HG03432 (cell line): ENCODE results near the gene ABLIM3.

Experiments used
- ATAC-seq: cut with Tn5 transposase; IDR thresholded peaks from one replicate; pipeline ENCODE4 v1.9.1; 2021; ENCODE audit warnings: mild to moderate bottlenecking, moderate library complexity; ENCODE audit not compliant: unreplicated experiment

The ABLIM3 gene

DNA sequence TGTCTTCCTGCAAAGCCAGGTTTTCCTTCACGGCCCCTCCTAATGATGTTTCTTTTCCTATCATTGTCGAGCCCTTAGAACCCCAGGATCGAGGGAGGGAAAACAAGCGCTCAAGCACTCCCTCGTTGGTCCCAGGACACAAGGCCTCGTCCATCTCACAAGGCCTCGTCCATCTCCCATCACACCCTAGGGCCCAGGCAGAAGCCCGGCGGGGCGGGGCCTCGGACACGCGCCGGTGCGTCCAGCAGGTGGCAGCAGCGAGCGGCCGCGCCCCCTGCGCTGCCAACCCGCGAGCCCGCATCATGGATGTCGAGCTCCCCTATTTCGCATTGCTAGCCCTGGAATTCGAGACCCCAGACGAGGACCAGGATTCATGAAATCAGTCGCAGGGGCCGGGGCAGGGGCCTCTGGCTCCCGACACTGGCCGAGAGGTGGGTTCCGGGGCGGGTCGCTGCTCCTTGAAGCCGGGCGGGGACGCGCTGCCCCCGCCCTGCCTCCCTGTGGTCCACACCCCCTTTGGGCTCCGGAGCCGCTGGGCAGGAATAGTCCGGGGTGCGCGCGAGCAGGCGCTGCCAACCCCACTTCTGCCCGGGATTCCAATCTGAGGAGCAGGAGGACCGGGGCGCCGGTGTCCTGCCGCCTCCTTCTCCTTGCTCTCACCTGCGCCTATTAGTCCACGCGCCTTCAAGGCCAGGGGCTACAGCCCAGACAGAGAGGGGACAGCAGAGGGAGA, at the start of gene ABLIM3:
ABLIM3 (plus strand) TSS at position 270 of the 733 bp plus-strand sequence. CDS start 603 bp downstream, outside the sequence.
- ATAC-seq: peak; percentile 96

DNA sequence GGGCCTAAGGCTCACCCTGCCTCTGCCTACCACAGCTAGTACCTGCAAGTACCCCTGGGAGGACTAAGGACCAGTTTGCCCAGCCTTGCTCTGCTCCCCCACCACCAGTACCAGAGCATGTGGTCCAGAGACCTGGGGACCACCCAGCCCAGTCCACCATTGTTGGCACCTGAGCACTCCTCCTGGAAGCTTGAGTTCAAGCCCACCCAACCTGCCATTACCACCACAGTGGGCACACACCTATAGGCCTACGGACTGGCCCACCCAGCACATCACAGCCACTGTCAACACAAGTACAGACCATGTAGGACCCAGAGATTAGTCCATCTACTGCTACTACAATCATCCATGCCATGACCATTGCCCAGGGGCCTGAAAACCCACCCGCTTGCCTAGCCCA, 47.7 kb upstream of the ABLIM3 start:
- ATAC-seq: no peak

DNA sequence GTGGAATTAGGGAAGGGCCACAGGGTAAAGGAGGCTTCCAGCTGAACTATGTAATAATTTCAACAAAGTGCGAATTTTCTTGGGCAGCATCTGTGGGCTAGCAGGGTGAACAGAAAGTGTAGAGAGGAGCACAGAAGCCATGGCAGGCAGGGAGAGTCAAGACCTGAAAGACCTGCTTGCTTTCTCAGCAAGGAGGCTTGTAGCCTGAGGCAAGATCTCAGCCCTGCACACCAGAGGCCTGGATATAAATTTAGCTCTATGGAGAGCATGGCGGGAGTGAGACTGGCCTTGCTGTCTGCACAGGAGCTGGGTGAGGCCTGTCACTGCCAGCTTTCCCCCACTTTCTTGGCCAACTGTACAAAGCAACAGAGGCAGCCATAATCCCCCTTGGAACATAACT, 46.3 kb upstream of the ABLIM3 start:
- no peak for ATAC-seq

DNA sequence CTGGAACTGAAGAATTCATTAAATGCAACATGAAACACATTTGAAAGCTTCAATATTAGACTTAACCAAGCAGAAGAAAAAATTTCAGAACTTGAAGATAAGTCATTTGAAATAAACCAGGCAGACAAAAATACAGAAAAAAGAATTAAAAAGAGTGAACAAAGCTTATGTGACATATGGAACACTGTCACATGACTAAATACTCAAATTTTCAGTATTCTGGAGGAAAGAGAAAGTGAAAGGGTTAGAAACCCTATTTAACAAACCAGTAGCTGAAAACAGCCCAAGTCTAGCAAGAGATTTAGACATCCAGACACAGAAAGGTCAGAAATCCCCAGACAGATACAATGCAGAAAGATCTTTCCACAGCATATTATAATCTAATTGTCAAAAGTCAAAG, 41.4 kb upstream of the ABLIM3 start:
- ATAC-seq: no peak

DNA sequence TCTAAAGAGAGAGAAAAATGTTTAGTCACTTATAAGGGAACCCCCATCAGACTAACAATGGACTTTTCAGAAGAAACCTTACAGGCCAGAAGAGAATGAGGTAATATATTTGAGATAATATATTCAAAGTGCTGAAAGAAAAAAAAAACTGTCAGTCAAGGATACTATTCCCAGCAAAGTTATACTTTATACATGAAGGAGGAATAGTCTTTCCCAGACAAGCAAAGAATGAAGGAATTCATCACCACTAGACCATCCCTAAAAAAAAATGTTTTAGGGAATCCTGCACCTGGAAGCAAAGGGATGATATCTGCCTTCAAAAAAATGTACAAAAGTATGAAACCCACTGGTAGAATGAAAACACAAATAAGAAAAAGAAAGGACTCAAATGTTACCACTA, 41.0 kb upstream of the ABLIM3 start:
- ATAC-seq: no peak

DNA sequence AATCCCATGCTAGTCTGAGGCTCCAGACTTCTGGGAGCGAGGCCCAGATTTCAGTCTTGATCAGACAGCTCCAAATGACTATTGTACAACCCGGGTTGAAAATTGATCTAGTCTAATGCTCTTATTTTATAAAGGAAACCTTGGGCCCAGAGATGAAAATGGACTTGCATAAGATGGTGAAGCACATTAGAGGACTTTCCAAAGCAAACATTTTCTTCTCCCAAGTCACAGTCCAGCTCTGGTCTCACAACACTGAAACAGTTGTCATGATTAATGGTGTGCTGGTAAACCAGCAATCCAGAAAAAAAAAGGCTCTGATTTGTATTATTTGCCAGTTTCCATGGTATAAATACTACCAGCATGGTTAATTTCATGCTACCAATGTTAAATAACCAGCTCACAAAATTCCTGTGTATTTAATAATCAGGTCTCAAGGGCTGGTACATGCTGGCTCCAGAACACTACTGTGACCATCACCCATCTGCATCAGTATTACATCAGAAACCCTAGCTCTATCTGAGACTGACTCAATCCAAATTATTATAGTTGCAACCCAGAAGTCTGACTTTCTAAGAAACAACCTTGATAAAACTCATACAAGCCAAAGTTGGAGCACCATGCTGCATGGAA, 32.5 kb upstream of the ABLIM3 start:
- ATAC-seq: no peak

DNA sequence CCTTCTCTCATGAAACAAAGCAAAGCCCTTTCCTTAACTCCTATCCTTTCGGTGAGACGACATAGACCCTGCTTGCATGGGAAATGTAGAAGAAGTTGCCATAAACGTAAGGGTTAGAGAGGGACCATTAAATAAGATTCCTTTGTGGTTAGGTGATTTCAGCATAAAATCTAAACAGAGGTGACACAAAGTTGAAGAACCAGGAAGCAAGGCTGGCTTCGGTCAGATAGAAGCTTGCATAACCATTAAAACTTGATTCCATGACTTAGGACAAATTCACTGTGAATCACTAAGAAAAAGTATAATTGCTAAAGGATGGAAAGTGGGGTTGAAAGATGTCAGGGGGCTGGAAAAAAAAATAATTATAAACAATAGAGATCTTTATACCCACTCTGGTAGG, 30.9 kb upstream of the ABLIM3 start:
- no peak for ATAC-seq

DNA sequence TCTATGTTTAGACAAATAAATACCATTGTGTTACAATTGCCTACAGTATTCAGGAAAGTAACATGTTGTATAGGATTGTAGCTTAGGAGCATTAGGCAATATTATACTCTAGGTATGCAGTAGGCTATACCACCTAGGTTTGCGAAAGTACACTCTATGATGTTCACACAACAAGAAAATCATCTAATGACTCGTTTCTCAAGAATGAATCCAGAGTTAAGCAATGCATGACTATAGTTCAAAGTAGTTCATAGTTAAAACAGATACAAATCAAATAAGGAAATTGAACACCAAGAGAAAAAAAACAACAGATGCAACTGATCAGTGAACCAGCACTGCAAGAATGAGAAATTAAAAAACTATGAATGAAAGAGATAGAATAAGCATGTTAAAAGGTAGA, 27.6 kb upstream of the ABLIM3 start:
- no peak for ATAC-seq

DNA sequence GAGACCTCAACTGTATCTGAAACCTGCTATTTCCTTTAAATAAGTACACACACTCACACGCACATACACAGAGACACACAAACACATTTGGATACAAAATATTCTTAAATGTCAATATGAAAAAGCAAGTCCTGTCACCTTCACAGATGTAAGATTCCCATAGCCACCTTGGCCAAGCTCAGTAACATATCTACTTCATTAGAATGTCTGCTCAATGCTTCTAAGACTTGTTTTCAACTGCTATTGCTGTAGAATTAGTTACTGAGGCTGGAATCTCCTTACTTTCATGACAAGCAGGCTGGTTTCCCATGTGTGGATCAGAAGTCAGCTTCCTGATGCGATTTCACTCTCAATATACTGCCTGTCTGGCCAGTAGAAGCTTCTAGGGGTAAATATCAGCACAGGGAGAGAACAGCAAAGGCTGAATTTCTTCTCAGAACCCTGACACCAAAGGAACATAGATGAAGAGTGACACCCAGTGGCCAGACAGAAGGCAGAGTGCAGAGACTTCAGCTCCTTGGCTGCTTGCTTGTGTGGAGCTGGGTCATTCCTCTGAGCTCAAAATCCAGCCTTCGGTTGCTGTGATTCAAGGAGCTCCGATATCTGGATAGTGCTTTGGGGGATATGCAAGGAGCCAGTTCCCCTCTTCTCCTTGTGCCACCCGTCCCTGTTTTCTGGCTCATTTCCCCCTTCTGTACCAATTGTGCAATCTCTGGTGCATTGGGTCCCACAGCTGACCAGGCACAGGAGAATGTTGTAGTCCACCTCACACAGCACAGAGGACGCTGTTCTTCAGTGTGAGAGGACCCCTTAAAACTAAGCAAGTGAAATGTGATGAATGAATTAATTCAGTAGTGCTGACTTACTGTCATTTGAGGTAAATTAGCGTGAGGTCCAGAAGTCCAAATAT, 26.6 kb upstream of the ABLIM3 start:
- peak; percentile 77 for ATAC-seq

DNA sequence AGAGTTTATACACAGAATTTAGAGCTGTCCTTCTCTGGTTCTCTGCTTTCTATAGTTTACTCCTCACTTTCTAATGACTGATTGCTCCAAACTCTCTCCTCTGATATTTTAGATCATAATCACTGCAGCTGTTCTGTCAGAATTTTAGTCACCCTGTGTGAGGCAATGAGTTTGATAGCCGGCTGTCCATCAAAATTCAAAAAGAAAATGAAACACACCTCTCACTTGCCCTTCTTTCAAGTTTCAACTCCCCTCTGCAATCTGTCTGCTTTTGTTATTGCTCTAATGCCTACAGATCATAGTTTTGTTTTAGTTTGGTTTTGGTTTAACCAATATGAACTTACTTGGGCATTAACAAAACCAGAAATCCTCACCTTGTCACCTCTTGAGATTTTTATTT, 23.3 kb upstream of the ABLIM3 start:
- ATAC-seq: peak; percentile 84

DNA sequence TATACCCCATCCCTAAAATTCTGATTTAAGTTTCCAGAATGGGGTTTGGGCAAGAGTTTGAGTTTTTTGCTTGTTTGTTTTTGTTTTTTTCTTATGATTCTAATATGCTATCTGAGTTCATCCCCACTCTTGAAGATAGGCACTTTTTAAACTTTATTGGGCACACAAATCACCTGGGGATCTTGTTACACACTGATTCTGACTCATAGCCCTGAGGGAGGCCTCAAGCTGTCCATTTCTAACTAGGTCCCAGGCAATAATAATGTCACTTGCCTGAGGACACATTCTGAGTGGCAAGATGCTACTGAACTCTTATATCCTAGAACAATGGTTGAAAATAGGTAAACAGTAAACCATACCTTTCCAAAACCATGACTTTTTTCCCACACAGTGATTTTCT, 22.8 kb upstream of the ABLIM3 start:
- ATAC-seq: no peak

DNA sequence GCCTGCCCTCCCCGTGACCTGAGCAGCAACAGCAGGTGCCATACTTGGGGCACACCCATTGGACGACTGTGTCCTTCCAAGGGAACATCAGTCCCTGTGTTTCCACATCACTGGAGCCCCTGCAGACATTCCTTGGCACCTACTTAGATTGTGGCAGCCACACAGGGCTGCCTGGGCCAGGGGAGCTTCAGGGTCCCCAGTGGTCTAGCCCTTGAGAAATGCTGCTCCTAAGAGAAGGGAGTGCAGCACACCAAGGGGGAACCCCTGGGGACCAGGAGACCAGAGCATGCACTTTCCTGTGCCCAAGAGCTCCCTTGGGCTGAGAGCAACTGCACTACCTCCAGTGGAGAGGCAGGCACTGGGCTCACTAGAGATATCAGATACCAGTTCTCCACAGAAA, 20.1 kb upstream of the ABLIM3 start:
- ATAC-seq: no peak

DNA sequence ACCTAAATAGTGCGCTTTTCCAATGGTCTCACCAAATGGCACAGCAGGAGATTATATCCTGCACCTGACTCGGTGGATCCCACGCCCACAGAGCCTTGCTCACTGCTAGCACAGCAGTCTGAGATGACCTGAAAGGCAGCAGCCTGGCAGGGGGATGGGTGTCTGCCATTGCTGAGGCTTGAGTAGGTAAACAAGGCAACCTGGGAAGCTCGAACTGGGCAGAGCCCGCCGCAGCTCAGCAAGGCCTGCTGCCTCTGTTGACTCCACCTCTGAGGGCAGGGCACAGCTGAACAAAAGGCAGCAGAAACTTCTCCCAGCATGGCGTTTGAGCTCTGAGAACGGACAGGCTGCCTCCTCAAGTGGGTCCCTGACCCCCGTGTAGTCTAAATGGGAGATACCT, 18.1 kb upstream of the ABLIM3 start:
- no peak for ATAC-seq

DNA sequence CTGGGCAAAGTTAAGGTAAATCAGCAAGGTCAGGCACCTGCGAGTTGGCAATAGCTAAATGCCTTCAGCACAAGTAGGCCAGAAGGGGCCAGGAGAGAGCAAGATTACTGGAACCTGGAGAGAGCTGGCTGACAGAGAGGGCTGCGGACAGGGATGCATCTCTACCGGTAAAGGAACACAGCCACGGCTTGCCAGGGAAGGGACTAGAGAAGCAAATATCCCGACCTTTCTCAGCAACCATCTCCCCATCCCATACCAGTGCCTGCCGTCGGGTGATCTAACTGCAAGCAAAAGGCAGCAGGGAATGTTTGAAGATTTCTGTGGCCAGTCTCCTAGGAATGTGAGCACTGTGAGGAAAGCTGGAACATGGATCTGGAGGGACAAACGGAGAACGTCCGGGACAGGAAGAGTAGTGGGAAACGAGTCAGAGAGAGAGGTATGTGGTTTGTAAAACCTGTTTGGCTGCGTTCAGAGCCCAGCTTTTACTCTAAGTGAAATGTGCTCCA, 15.9 kb upstream of the ABLIM3 start:
- no peak for ATAC-seq

DNA sequence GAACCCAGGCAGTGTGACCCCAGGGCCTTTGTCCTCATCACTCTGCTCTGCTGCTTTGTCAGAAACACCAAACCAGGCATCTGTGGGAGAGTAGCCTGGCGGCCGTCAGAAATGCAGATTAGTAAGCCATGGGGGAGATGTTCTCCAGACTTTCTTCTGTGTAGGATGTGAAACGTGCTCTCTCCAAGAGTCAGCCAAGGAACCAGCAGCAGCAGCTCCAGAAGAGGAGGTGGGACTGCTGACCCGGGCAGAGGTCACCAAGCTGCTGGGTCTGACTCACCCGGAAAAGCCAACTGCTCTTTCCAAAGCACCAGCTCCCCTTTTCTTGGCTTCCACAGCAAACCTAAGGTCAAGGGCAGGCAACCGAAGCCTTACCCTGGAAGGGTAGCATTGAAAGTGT, 14.4 kb upstream of the ABLIM3 start:
- no peak for ATAC-seq

DNA sequence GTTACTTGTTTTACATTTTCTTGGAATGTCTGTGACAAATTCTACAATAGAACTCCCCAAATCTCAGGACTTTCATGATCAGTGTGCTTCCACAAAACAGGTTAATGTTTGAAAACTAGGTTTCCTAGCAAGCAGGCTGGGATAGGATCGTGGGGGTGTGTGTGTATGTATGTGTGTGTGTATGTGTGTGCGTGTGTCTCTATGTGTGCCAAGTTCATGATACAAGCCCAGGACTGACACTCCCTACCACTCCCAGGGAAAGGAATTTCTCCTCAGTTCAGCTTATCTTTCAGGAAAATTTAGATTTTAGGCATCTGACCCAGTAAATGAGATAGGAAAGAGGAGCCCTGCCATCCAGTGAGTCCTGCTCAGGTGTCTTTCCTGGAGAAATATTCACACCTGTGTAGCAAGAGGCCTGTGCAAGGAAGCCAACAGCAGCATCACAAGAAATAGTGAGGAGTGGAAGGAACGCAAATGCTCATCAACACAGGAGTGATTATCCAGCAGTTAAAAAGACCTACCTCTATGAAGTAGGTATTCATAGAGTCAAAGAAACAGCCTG, 13.8 kb upstream of the ABLIM3 start:
- no peak for ATAC-seq

DNA sequence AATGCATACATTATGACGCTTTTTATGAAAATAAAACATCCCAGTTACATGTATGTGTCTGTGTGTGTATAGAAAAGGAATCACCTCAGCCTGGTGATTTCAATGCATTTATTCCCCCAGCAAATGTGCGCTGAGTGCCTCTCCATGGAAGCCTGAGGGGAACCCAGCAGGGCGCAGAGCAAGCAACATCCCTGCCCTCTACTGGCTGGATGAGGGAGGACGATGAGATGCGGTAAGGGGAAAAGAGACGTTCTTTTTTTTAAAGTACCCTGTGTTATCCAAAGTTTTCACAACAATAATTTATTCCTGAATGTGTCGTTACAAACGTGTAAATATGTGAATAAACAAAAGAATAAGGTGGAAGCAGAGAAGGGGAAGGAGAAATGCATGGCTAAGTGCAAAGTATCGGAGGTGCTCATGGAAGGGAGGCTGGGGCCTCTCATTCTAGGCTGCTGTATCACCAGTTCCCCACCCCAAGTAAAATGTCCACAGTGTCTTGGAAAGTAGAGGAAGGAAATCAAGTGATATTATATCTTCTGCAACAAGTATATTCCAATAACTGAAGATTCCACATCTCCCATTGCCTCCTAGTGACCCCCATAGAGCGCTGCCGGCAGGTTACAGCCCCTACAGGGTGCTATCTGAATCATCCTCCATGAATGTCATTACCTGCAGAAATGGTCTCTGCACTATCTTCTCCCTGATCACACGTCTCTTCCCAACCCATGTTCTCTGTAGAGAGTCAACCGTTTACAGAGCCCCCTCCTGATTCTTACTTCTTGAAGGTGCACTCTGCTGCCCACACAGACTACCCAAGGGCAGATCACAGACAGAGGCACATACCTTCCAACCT, 13.0 kb upstream of the ABLIM3 start:
- peak; percentile 61 for ATAC-seq

DNA sequence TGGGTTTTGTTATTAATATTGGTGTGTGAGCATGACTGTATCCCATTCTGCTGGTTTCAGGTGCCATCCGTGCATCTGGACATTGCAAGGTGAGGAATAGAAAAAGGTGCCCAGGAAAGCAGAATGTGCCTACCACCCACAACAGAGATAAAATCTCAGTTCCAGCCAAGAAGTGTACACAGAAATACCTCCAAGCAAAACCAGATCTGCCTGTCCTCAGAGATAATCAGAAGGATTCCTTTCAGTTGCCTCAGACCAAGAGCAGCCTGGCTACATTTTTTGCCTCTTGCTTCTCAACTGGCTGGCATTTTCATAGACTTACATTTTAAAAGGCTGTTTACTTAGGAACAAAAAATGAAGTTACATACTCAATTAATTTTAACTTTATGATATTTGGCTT, 12.1 kb upstream of the ABLIM3 start:
- ATAC-seq: no peak

DNA sequence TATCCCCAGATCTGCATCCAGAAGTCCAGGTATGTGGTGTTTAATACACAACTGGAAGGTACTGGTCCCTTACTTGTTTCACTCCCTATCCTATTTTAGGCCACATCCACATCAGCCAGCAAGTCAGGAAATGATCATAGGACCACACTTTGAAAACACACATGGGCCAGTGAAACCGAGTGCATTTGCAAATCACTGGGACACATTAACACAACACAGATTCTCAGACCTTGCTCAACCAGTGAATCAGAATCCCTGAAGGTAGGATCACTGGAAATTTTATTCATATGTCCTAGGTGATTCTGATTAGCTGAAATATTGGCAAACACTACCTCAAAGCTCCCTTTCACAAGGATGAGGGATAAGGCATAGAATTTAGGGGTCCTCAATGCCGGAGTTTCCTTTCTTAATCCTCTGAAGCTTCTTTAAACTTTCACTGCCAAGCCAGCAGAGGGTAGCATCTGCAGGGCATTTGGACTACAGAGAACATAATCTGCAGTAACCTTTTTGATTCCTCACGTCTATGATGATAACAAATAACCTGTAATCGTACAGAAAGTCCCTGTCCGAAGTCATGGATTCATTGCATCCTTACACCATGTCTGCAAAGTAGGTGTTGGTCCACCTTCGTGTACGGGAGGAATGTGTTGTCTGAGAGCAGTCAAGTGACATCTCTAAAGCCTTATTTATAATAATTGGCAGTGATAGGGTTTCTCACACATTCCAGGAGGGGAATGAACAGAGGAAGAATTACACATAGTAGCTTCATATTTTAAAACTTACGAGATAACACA, 11.0 kb upstream of the ABLIM3 start:
- ATAC-seq: no peak

DNA sequence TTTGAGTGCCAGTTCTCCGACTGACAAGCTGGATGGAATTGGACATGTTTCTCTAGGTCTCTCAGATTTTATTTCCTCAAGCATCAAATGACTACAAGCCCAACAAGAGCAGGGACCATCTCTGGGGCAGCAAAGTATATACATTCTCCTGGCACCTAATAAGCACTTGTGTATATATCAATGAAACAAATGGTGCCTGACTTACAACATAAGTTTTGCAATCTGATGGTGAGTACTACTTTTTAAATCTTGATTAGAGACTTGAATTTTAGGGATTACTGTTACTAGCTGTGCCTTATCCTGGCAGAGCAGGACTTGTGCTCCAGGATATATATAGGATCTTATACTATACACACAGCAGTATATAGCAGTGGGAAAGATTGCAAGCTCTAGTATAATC, 8.8 kb upstream of the ABLIM3 start:
- no peak for ATAC-seq
